Right ventricle myocardium inferior (tissue), 1 donor: ENCODE results near the gene HAUS8. TPM values are rescaled to one million over a fixed set of nuclear protein-coding genes. Genes with fewer than 3 reads are reported as not detected.
"Not testable (repeated sequence)": the region's sequence is repeated elsewhere in the genome, so short reads cannot be mapped to it uniquely, and the experiment has no call there.

Source experiments
- ATAC-seq: fragments of 200-7000 bp; cut with Tn5 transposase; one replicate; pipeline ENCODE4 v1.9.1; 2020; ENCODE audit warnings: mild to moderate bottlenecking, moderate library complexity
- DNase-seq: peaks from one replicate; pipeline ENCODE4 v3.0.0; 2021; ENCODE audit errors: missing footprints
- intact Hi-C: fragments of 100-400 bp; cut with DNase I; formaldehyde crosslinking; loops from one replicate; pipeline ENCODE4 v1.11.0; 2022
- total RNA-seq: library from RNA; stranded (reverse); fragmentation: NEBNext Ultra II Directional; extraction: Animal tissue kit (Norgen Biotek cat#: 25700); gene quantifications from one replicate; pipeline ENCODE4 v1.2.1, GENCODE V29; 2021
- donor health status: DM: no; HTN: yes; CAD: no; lungs with severe emphysema.

HAUS8 gene
- total RNA-seq, 1 donor from 2014 or later, result 5.4 TPM

DNA sequence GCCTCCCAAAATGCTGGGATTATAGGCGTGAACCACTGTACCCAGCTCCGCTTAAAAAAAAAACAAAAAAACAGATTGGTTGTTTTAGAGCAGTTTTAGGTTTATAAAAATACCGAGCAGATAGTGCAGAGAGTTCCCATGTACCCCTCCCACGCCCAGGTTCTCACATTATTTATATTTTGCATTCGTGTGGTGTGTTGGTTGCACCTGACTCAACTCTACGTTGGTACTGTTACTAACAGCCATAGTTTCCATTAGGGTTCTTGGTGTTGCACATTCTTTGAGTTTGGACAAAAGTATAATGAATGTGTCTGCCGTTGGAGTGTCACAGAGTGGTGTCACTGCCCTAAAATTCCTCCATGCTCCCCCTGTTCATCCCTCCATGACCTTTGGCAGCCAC is 29.4 kb upstream of the HAUS8 start:
- intact Hi-C loops, result no loop called here
- no peak for ATAC-seq

DNA sequence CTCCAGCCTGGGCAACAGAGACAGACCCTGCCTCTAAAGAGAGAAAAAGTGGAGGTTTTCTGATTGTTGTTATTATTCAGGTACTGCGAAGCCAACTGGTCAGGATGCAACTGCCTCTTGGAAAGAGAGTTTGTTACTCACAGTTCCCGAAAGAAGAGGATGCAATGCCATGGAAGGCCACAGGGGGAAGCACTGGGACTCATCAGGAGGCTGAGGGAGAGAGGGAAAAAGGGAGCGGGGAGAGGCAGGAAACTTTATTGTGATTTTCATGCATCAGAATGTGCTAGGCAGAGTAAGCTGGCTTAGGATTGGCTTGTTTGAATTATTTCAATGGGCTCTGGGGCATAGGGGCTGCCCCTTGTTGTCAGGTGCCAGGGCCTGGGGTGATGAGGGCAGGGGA is 27.9 kb upstream of the HAUS8 start:
- DNase-seq (no peak), ATAC-seq (no peak)
- intact Hi-C loops, result no loop called here

More for the DNA sequence above, 29.4 kb upstream of the HAUS8 start:
- no peak for DNase-seq

DNA sequence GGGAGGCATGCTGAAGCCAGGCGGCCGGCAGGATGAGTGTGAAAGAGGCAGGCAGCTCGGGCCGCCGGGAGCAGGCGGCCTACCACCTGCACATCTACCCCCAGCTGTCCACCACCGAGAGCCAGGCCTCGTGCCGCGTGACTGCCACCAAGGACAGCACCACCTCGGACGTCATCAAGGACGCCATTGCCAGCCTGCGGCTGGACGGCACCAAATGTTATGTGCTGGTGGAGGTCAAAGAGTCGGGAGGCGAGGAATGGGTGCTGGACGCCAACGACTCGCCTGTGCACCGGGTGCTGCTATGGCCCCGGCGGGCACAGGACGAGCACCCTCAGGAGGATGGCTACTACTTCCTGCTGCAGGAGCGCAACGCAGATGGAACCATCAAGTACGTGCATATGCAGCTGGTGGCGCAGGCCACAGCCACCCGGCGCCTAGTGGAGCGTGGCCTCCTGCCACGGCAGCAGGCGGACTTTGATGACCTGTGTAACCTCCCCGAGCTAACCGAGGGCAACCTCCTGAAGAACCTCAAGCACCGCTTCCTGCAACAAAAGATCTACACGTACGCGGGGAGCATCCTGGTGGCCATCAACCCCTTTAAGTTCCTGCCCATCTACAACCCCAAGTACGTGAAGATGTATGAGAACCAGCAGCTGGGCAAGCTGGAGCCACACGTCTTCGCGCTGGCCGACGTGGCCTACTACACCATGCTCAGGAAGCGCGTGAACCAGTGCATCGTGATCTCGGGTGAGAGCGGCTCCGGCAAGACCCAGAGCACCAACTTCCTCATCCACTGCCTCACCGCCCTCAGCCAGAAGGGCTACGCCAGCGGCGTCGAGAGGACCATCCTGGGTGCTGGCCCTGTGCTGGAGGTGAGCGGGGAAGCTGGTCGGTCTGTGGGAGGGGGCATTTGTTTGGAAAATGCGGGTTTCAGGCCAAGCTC is 26.7 kb upstream of the HAUS8 start:
- ATAC-seq, result no peak
- intact Hi-C loops, result no loop called here
- DNase-seq, result no peak

DNA sequence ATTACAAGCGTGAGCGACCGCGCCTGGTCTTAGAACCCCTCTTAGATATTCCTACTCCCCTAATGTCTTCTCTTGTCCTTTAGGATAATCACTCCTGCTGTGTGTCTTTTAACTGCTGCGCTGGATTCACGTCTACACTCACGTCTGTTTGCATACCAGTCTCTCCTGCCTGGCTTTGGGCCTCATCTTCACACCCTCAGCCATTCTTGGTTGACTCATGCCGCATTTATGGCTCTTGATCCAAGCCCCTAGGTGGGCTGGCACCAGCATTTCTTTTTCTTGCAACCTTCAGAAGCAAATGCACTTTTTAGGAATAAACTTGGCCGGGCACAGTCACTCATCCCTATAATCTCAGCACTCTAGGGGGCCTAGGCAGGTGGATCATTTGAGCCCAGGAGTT is 23.1 kb upstream of the HAUS8 start:
- ATAC-seq (no peak), DNase-seq (no peak)
- intact Hi-C loops, result no loop called here

DNA sequence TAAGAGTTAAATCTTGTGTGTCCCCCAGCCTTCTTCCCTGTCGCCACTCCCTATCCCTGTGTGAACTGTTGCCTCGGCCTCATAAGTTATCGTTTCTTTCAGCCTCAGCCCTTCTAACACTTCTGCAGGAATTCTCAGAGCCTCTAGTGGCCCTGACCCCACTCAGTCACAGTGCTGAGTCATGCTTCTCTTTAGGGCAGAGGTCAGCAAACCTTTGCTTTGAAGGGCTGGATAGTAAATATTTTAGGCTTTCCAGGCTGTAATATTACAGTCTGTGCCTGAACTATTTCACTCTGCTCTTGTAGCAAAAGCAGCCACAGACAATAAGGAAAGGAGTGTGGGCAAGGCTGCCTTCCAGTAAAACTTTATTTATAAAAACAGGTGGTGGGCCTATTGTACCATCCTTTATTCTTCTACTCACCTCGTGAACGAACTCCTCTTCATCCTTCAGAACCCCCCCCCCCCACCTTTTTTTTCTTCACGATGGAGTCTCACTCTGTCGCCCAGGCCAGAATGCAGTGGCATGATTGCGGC is 22.4 kb upstream of the HAUS8 start:
- ATAC-seq (peak; percentile 58), DNase-seq (no peak)
- intact Hi-C loops, result no loop called here

DNA sequence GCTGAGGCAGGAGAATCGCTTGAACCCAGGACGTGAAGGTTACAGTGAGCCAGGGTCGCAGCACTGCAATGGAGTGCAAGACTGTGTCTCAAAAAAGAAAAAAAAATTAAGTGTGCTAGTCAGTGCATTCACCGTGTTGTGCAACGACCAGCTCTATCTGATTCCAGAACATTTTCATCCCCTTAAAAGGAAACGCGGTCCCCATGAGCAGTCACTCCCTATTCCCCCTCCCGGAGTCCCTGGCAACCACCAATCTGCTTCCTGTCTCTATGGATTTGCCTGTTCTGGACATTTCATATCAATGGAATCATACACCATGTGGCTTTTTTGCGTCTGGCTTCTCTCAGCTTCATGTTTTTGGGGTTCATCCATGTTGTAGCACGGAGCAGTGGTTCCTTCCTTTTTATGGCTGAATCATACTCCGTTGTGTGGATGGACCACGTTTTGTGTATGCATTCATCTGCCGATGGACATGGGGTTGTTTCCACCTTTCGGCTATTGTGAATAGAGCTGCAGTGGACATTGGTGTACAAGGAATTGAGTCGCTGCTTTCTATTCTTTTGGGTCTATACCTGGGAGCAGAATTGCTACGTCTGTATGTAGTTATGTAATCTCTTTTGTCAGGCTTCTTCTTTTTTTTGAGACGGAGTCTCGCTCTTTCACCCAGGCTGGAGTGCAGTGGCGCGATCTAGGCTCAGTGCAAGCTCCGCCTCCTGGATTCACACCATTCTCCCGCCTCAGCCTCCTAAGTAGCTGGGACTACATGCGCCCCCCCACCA is 20.1 kb upstream of the HAUS8 start:
- ATAC-seq (peak; percentile 88), DNase-seq (no peak)
- intact Hi-C loops, result no loop called here

DNA sequence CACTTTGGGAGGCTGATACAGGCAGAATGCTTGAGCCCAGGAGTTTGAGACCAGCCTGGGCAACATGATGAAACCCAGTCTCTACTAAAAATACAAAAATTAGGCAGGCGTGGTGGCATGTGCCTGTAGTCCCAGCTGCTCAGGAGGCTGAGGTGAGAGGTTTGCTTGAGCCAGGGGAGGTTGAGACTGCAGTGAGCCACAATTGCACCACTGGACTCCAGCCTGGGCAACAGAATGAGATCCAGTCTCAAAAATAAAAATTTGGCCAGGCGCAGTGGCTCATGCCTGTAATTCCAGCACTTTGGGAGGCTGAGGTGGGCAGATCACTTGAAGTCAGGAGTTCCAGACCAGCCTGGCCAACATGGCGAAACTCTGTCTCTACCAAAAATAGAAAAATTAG is 19.4 kb upstream of the HAUS8 start:
- ATAC-seq, intact Hi-C loops, DNase-seq: not testable (repeated sequence)

DNA sequence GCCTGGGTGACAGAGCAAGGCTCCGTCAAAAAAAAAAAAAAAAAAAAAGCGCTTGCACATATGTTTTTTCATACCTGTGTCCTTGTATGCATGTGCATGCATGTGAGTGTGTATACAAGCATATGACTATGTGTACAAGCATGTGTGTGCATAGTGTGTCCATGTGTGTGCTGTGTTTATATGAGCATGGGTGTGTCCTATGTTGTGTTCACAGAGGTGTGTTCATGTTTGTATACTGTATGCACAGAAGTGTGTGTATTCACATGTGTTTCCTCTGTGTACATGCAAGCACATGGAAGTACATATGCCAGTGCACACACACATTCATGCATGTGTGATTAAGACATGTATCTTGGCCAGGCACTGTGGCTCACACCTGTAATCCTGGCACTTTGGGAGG is 17.4 kb upstream of the HAUS8 start:
- intact Hi-C loops, result no loop called here
- ATAC-seq, result no peak
- DNase-seq, result no peak

DNA sequence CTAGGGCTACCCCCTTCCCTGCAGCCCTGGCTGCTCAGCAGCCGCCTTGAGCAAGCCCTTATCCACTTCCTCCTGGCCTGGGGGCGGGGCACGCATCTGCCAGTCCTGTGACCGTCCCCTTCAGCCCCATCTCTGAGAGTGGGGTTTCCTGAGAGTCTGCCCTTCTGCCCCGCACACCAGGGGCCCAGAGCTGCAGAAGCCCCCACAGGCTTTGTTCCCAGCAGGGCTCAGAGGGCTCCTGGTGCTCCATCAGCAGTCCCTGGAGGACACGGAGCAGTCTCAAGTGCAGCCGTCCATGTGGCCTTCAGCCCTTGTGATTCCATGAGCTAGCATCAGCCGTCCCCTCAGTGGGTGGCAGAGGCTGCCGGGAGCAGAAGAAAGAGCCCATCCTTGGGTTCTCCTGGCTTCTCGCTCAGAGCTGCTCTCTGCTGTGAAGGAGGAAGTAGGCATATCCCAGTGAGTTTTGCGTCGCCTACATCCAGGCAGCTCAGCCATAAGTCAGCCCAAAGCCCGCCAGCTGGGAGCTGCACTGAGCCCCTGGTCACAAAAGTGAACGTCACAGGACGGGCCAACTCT is 16.6 kb upstream of the HAUS8 start:
- no peak for ATAC-seq
- peak; percentile 89 for DNase-seq
- intact Hi-C loops, result no loop called here

DNA sequence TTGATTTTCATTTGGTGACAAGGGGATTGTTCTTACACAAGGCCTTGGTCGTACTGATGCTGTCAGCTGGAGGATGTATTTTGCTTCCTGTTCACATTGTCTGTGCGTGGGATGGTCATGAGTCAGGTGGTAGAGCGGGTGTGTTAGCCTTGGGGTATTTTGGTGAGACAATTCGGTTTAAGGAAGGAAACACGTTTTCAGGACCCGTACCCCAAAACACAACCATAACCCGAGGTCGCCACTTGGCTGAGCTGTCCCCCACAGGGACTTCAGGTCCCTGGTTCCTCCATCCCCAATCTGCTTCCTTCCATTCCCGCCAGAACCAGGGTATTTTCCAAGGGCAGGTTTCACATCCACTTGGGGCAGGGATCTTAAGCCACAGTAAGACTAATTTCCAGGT is 15.3 kb upstream of the HAUS8 start:
- intact Hi-C loops, result no loop called here
- DNase-seq, result no peak
- no peak for ATAC-seq

DNA sequence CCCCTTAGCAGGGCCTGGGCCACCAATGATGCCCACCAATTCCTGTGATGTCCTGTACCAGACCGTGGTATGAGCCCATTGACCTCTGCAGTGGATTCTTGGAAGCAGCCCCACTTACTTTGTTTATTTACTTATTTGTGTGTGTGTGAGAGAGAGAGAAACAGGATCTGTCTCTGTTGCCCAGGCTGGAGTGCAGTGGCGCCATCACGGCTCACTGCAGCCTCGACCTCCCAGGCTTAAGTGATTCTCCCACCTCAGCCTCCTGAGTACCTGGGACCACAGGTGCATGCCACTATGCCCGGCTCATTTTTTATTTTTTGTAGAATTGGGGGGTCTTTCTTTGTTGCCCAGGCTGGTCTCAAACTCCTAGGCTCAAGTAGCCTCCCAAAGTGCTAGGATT is 13.3 kb upstream of the HAUS8 start:
- no peak for ATAC-seq
- no peak for DNase-seq
- intact Hi-C loops, result no loop called here

DNA sequence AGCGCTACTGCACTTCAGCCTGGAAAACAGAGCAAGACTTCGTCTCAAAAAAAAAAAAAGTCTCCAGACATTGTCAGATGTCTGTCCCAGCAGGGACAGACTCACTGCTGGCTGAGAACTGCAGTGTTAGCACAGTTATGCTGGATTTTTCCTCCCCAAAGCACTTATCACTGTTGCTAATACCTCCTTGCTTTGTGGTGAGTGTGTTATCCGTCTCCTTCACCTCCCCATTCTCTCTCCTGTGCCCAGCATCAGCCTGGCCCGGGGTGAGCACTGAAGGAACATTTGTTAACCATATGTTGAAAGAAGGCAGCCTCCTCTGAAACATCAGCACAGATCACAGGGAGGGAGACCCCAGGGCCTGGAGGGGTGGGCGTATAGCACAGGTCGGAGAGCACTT is 11.6 kb upstream of the HAUS8 start:
- intact Hi-C loops, result no loop called here
- DNase-seq (no peak), ATAC-seq (no peak)

DNA sequence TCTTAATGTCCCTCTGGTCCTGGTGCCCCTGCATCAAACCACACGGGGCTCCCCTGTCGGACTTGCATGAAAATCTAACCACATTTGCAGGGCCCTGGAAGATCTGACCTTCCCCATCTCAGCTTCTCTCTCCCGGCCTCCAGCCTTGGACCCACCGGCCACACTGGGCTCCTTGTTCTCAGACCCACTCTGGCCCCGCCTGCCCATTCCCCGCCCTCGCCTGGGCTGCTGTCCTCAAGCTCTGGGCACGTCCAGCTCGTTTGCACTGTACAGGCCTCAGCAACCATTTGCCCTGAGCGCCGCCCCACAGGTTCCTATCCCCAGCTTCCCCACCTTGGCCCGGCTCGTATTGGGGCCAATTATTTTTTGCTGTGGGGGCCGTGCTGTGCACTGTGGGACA is 10.9 kb upstream of the HAUS8 start:
- ATAC-seq (no peak), DNase-seq (no peak)
- intact Hi-C loops, result no loop called here

DNA sequence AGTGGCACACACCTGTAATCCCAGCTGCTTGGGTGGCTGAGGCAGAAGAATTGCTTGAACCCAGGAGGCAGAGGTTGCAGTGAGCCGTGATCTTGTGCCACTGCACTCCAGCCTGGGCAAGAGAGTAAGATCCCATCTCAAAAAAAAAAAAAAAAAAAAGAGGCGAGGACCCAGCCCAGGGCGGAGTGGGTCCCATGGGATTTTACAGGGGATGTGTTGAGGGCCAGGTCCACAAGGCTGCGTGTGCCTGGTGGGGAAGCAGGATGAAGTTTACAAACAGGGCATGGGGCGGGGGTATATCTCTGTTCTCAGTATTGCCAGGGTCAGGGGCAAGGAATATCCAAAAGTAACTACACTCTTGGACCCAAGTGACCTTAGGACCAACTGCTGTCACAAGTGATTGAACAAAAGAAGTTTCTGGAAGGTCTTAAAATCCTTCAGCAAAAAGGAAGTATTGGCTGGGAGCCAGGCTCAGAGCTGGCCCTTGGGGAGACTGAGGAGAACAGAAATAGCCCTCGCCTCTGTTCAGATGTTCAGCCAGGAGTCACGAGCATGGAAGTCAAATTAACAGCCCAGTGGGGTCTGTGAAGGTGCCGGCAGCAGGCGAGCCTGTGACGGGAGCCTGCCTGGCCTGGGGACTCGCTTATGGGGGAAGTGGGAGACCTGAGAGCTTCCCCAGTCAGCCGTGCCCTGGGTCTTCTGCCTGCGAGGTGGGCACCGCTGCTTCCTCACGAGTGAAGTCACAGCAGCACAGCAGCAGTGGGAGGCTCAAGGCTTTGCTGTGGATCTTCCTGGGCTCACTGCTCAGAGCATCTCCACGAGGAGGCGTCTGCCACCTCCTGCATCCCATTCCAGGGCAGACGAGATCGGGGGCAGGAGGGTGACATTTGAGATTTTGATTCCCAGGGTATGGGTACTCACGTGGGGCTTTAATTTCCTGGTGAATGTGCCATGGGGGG is 6.7 kb upstream of the HAUS8 start:
- DNase-seq (no peak), ATAC-seq (no peak)
- intact Hi-C loops, result loop anchor here (2.0 kb wide), 1 partner anchor 55 kb away; no protein-coding TSS in a partner anchor

DNA sequence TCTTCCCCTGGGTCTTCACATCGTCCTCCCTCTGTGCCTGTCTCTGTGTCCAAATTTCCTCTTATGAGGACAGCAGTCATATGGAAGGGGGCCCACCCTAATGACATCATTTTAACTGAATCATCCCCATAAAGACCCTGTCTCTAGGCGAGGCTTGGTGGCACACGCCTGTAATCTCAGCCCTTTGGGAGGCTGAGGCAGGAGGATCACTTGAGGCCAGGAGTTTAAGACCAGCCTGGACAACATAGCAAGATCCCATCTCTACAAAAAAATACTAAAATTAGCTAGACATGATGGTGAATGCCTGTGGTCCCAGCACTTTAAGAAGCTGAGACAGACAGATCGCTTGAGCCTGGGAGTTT is 5.2 kb upstream of the HAUS8 start:
- DNase-seq (no peak), ATAC-seq (no peak)
- intact Hi-C loops, result loop anchor here (2.0 kb wide), 1 partner anchor 56 kb away; no protein-coding TSS in a partner anchor

DNA sequence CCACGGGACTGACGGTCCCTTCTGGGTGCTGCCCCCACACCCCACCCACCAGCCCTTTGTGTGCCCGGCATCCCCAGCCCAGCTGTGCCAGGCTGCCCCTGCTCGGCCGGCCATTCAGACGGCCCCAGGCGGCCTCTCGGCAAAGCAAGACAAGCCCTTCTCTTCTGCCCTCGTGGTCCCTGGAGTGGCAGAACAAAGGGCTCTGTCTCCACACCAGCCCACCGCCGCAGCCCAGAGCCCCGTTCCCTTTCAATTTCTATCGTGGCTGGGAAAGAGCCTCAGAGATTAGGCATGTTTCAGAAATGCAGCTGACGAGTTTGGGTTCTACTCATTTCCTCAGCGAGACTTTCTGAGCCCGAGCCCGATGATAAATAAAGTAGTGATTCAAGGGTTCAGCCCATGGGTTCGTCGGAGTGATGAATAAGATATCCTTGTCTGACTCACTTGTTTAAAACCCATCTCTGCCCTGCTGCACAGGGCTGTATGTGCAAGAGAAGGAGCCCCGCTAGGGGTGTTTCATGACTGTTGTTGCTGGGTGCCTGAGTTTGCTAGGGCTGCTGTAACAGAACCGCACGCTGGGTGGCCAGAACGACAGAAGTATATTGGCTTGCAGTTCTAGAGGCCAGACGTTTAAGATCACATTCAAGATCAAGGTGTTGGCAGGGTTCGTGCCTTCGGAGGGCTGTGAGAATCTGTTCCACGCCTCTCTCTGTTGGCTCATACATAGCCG is 4.6 kb upstream of the HAUS8 start:
- DNase-seq (peak; percentile 82), ATAC-seq (peak; percentile 55)
- intact Hi-C loops, result loop anchor here (2.0 to 5.0 kb wide), 2 partner anchors 57 to 147 kb away; partner anchors contain the start of gene OCEL1

DNA sequence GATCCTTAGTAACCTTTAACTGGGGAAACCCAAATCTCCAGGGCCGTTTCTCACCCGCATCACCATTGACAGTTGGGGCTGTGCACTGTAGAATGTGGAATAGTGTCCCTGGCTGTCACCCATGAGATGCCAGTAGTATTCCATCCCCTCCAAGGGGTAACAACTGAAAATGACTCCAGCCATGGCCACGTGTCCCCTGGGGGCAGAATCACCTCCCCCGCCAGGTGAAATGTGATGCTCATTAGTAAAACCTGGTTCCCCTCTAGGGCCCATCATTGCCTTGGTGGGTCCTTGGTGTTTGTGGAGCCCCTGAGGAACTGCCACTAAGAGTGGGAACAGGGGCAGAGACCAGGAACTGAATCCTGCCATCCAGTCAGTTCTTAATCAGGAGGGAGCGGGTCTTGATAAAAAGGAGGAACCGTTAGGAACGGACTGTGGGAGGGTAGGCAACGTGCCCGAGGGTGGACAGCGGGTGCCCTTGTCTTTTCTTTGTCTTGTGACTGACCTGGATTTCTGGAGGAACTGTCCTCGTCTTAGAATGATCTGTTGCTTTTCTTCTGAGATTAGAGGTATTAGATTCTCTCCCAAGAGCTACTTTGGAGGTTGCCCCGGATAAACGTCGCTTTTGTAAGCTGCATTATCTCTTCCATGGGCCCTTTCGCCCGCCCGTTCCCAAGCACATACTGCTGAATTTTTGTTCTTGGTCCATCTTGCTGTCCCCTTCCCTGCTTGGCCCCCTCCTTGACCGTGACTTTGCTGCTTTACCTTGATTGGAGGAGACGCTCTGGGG is 3.9 kb upstream of the HAUS8 start:
- no peak for DNase-seq
- no peak for ATAC-seq
- intact Hi-C loops, result loop anchor here (5.0 kb wide), 1 partner anchor 148 kb away; the partner anchor contains the start of gene OCEL1
